ENCODE results near the gene KRT16.

DNA sequence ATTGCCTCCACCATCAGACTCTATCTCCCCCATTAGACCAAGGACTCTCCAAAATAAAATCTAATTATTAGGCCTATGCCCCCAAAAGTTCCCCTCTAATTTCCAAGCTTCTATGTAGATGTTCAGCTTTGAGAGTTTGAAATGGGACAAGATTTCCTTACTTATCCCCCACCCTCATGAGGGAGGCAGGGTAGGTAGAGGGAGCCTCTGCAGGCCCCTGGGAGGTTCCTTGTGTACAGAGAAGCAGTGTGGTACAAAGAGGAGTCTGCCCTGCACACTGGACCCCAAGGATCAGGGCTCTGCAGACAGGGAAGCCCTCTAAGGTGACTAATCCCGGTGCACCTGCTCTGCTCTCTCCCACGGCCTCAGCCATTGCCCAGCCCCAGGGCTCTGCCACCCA, 9.3 kb upstream of the KRT16 start:
- TF ChIP-seq, protein P1, sequence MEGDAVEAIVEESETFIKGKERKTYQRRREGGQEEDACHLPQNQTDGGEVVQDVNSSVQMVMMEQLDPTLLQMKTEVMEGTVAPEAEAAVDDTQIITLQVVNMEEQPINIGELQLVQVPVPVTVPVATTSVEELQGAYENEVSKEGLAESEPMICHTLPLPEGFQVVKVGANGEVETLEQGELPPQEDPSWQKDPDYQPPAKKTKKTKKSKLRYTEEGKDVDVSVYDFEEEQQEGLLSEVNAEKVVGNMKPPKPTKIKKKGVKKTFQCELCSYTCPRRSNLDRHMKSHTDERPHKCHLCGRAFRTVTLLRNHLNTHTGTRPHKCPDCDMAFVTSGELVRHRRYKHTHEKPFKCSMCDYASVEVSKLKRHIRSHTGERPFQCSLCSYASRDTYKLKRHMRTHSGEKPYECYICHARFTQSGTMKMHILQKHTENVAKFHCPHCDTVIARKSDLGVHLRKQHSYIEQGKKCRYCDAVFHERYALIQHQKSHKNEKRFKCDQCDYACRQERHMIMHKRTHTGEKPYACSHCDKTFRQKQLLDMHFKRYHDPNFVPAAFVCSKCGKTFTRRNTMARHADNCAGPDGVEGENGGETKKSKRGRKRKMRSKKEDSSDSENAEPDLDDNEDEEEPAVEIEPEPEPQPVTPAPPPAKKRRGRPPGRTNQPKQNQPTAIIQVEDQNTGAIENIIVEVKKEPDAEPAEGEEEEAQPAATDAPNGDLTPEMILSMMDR (conservative IDR thresholded peaks at IDR 0.05; ENCODE audit: low read depth, low read length) = no peak
- TF ChIP-seq EZH2 (IDR thresholded peaks at IDR 0.05; ENCODE audit: borderline replicate concordance, low read depth, low read length, poor library complexity, severe bottlenecking) = no peak
